ENCODE measurements around the gene KRT38. TPM values are rescaled to one million over a fixed set of nuclear protein-coding genes. Genes with fewer than 3 reads are reported as not detected.
A peak's percentile ranks its signal among the peaks of the same experiment; 100 is the strongest.

The KRT38 gene
- total and polyA plus RNA-seq, 4 donors = not detected

DNA sequence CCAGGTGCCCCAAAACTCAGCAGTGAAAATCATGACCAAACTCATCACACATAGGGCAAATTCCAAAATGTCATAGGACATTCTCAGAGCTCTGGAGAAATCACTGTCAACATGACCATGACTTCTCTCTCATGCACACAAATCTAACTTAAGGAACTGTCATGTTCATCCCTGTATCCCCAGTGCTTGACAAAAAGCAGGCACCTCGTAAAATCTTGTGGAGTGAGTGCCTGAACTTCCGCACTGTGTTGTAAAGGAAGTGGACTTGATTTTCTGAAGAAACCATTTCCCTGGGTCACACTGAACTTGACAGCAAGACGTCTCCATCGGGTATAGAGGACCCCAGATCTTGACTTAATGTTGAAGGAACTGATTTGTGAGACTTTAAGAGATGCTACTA is 19.2 kb downstream of the KRT38 start:
- no peak for ATAC-seq (ENCODE audit: low FRiP score)
- no peak for DNase-seq
- Histone ChIP-seq H3K4me1 (ENCODE audit: control insufficient read depth in 1 of 2, insufficient read depth in 2 of 2, low read length in 2 of 2) (no peaks in the 10 kb centered on the region), H3K36me3 (ENCODE audit: control insufficient read depth in 1 of 2, insufficient read depth in 2 of 2, low read length in 1 of 2) (no peaks in the 10 kb centered on the region), H3K27me3 (ENCODE audit: control insufficient read depth in 1 of 2, insufficient read depth in 2 of 2, low read length in 1 of 2) (no peaks in the 10 kb centered on the region), H3K9me3 (ENCODE audit: control insufficient read depth, low read length) (no peaks in the 10 kb centered on the region), H3K4me3 (ENCODE audit: low read length in 2 of 2) (no peak overlapping the region), H3K27ac (ENCODE audit: low read depth in 1 of 2, low read length in 2 of 2) (no peak overlapping the region)
- WGBS, 2 donors = 71 to 77% methylated on average over 4 of the region's 4 CpGs
- intact Hi-C loops (cut with DNase I) = no loop called here

DNA sequence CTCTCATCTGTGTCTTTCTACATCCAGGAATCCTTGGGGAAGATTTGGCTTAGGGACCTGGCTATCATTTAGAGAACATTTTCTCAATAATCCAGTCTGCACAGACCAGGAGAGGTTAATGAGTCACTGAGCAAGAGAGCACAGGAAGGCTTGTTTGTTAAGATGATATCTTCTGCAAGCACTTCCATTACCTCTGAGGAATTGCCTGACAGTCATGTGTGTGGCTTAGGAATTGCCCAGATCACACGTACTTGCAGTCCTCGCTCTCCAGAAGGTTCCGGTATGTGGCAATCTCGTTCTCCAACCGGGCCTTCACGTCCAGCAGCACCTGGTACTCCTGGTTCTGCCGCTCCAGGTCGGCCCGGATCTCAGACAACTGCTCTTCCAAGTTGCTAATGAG is 19.7 kb downstream of the KRT38 start:
- WGBS, 2 donors = 81 to 84% methylated on average over 9 of the region's 9 CpGs
- no peaks in the 10 kb centered on the region for H3K36me3 ChIP-seq (ENCODE audit: control insufficient read depth in 1 of 2, insufficient read depth in 2 of 2, low read length in 1 of 2)
- H3K4me3 ChIP-seq (ENCODE audit: low read length in 2 of 2) = no peak overlapping the region
- H3K27me3 ChIP-seq (ENCODE audit: control insufficient read depth in 1 of 2, insufficient read depth in 2 of 2, low read length in 1 of 2) = no peaks in the 10 kb centered on the region
- DNase-seq = no peak
- no peak for ATAC-seq (ENCODE audit: low FRiP score)
- intact Hi-C loops (cut with DNase I) = no loop called here
- H3K9me3 ChIP-seq (ENCODE audit: control insufficient read depth, low read length) = no peaks in the 10 kb centered on the region
- H3K4me1 ChIP-seq (ENCODE audit: control insufficient read depth in 1 of 2, insufficient read depth in 2 of 2, low read length in 2 of 2) = no peaks in the 10 kb centered on the region
- H3K27ac ChIP-seq (ENCODE audit: low read depth in 1 of 2, low read length in 2 of 2) = no peak overlapping the region

- ATAC-seq (ENCODE audit: low FRiP score) (no peak), DNase-seq (no peak)
- WGBS, 2 donors = 49 to 54% methylated on average over 4 of the region's 4 CpGs
- no peaks in the 10 kb centered on the region for H3K9me3 ChIP-seq (ENCODE audit: control insufficient read depth, low read length)
- no peak overlapping the region for H3K4me3 ChIP-seq (ENCODE audit: low read length in 2 of 2)
- H3K4me1 ChIP-seq (ENCODE audit: control insufficient read depth in 1 of 2, insufficient read depth in 2 of 2, low read length in 2 of 2) = no peaks in the 10 kb centered on the region
- no peaks in the 10 kb centered on the region for H3K36me3 ChIP-seq (ENCODE audit: control insufficient read depth in 1 of 2, insufficient read depth in 2 of 2, low read length in 1 of 2)
- intact Hi-C loops (cut with DNase I) = no loop called here
- no peaks in the 10 kb centered on the region for H3K27me3 ChIP-seq (ENCODE audit: control insufficient read depth in 1 of 2, insufficient read depth in 2 of 2, low read length in 1 of 2)
- H3K27ac ChIP-seq (ENCODE audit: low read depth in 1 of 2, low read length in 2 of 2) = no peak overlapping the region
Measured at GRCh38 chr17:41420134-41420533, 20.6 kb downstream of the KRT38 start.

GRCh38 chr17:41419716-41420115 is 21.1 kb downstream of the KRT38 start:
- intact Hi-C loops (cut with DNase I) = no loop called here
- Histone ChIP-seq H3K36me3 (ENCODE audit: control insufficient read depth in 1 of 2, insufficient read depth in 2 of 2, low read length in 1 of 2) (no peaks in the 10 kb centered on the region), H3K4me1 (ENCODE audit: control insufficient read depth in 1 of 2, insufficient read depth in 2 of 2, low read length in 2 of 2) (no peaks in the 10 kb centered on the region), H3K27me3 (ENCODE audit: control insufficient read depth in 1 of 2, insufficient read depth in 2 of 2, low read length in 1 of 2) (no peaks in the 10 kb centered on the region), H3K27ac (ENCODE audit: low read depth in 1 of 2, low read length in 2 of 2) (no peak overlapping the region), H3K4me3 (ENCODE audit: low read length in 2 of 2) (no peak overlapping the region), H3K9me3 (ENCODE audit: control insufficient read depth, low read length) (no peaks in the 10 kb centered on the region)
- 87 to 92% methylated on average over 4 of the region's 4 CpGs for WGBS, 2 donors
- ATAC-seq (ENCODE audit: low FRiP score) (no peak), DNase-seq (no peak)

GRCh38 chr17:41418116-41418860 is 22.5 kb downstream of the KRT38 start:
- intact Hi-C loops (cut with DNase I) = no loop called here
- 76 to 80% methylated on average over 7 of the region's 7 CpGs for WGBS, 2 donors
- no peak overlapping the region for H3K27ac ChIP-seq (ENCODE audit: low read depth in 1 of 2, low read length in 2 of 2)

DNA sequence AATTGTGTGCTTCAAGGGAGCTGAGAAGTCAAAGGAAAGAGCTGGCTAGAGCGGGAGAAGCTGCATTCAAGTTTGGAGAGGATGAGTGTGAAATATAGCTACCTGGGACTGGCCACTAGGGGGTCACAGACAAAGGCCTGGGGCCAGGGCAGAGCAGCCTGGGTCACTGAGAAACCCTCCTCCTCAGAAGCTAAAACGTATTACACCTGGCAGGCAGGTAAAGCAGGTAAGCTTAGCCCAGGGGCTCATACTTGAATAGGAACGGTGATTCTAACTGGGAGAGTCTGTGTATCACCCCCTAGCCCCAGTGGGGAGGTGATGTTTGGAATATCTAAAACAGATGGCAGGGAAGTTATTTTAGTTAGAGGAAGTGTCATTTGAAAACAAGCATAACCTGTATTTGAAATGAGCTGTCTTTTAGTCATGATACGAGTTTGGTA is 23.2 kb downstream of the KRT38 start:
- ATAC-seq (ENCODE audit: low FRiP score) = no peak
- Histone ChIP-seq H3K36me3 (ENCODE audit: control insufficient read depth in 1 of 2, insufficient read depth in 2 of 2, low read length in 1 of 2) (no peaks in the 10 kb centered on the region), H3K9me3 (ENCODE audit: control insufficient read depth, low read length) (no peaks in the 10 kb centered on the region), H3K27me3 (ENCODE audit: control insufficient read depth in 1 of 2, insufficient read depth in 2 of 2, low read length in 1 of 2) (no peaks in the 10 kb centered on the region), H3K4me3 (ENCODE audit: low read length in 2 of 2) (no peak overlapping the region), H3K27ac (ENCODE audit: low read depth in 1 of 2, low read length in 2 of 2) (no peak overlapping the region), H3K4me1 (ENCODE audit: control insufficient read depth in 1 of 2, insufficient read depth in 2 of 2, low read length in 2 of 2) (no peaks in the 10 kb centered on the region)
- no peak for DNase-seq
- intact Hi-C loops (cut with DNase I) = no loop called here
- 43 to 44% methylated on average over 4 of the region's 4 CpGs for WGBS, 2 donors

More at GRCh38 chr17:41418116-41418860, 22.5 kb downstream of the KRT38 start:
- Histone ChIP-seq H3K36me3 (ENCODE audit: control insufficient read depth in 1 of 2, insufficient read depth in 2 of 2, low read length in 1 of 2) (no peaks in the 10 kb centered on the region), H3K27me3 (ENCODE audit: control insufficient read depth in 1 of 2, insufficient read depth in 2 of 2, low read length in 1 of 2) (no peaks in the 10 kb centered on the region), H3K9me3 (ENCODE audit: control insufficient read depth, low read length) (no peaks in the 10 kb centered on the region), H3K4me1 (ENCODE audit: control insufficient read depth in 1 of 2, insufficient read depth in 2 of 2, low read length in 2 of 2) (no peaks in the 10 kb centered on the region), H3K4me3 (ENCODE audit: low read length in 2 of 2) (no peak overlapping the region)
- DNase-seq (no peak), ATAC-seq (ENCODE audit: low FRiP score) (no peak)

DNA sequence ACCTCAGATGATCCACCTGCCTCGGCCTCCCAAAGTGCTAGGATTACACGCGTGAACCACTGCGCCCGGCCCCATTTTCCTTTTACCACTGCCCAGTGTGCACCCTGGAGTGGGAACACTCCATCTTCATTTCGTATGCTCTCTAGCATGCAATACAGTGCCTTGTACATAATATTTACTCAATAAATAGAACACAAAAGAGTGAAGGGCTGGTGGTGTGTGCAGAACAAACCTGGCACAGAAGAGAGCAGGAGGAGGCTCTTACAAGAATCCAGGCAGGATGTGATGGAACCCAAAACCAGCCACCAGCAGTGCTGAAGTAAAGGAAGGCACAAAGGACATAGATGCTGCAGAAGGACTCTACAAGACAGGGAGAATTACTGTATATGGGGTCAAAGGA is 23.7 kb downstream of the KRT38 start:
- WGBS, 2 donors = 89 to 93% methylated on average over 6 of the region's 6 CpGs
- ATAC-seq (ENCODE audit: low FRiP score) (no peak), DNase-seq (no peak)
- no peaks in the 10 kb centered on the region for H3K9me3 ChIP-seq (ENCODE audit: control insufficient read depth, low read length)
- no peak overlapping the region for H3K27ac ChIP-seq (ENCODE audit: low read depth in 1 of 2, low read length in 2 of 2)
- H3K4me3 ChIP-seq (ENCODE audit: low read length in 2 of 2) = no peak overlapping the region
- intact Hi-C loops (cut with DNase I) = no loop called here
- H3K36me3 ChIP-seq (ENCODE audit: control insufficient read depth in 1 of 2, insufficient read depth in 2 of 2, low read length in 1 of 2) = no peaks in the 10 kb centered on the region
- H3K27me3 ChIP-seq (ENCODE audit: control insufficient read depth in 1 of 2, insufficient read depth in 2 of 2, low read length in 1 of 2) = no peaks in the 10 kb centered on the region
- no peaks in the 10 kb centered on the region for H3K4me1 ChIP-seq (ENCODE audit: control insufficient read depth in 1 of 2, insufficient read depth in 2 of 2, low read length in 2 of 2)

DNA sequence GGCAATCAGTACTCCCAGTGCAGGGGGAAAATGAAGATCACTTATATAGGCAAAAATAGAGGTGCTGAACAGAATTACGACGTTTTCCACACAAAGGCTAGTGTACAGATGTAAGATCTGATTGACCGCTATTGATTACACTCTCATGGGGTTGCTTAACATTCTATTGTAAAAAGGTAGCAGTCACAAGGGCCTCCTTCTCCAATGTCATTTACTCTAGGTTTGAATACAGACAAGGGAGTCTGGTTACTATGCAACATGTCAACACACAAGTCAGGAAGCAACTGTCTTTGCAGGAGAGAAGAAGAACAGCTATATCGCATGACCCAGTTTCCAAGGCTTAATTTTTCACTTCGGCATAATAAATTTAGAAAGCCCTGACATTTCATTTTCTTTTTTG is 24.3 kb downstream of the KRT38 start:
- no peak overlapping the region for H3K27ac ChIP-seq (ENCODE audit: low read depth in 1 of 2, low read length in 2 of 2)

GRCh38 chr17:41415833-41416335 is 24.9 kb downstream of the KRT38 start:
- H3K27ac ChIP-seq (ENCODE audit: low read depth in 1 of 2, low read length in 2 of 2) = no peak overlapping the region
- H3K36me3 ChIP-seq (ENCODE audit: control insufficient read depth in 1 of 2, insufficient read depth in 2 of 2, low read length in 1 of 2) = no peaks in the 10 kb centered on the region
- no peaks in the 10 kb centered on the region for H3K4me1 ChIP-seq (ENCODE audit: control insufficient read depth in 1 of 2, insufficient read depth in 2 of 2, low read length in 2 of 2)
- H3K4me3 ChIP-seq (ENCODE audit: low read length in 2 of 2) = no peak overlapping the region
- ATAC-seq (ENCODE audit: low FRiP score) (peak; percentile 45), DNase-seq (no peak)
- H3K27me3 ChIP-seq (ENCODE audit: control insufficient read depth in 1 of 2, insufficient read depth in 2 of 2, low read length in 1 of 2) = no peaks in the 10 kb centered on the region
- intact Hi-C loops (cut with DNase I) = no loop called here
- 52 to 57% methylated on average over 3 of the region's 3 CpGs for WGBS, 2 donors
- no peaks in the 10 kb centered on the region for H3K9me3 ChIP-seq (ENCODE audit: control insufficient read depth, low read length)

More for the DNA sequence above, 24.3 kb downstream of the KRT38 start:
- ATAC-seq (ENCODE audit: low FRiP score) (no peak), DNase-seq (no peak)
- Histone ChIP-seq H3K36me3 (ENCODE audit: control insufficient read depth in 1 of 2, insufficient read depth in 2 of 2, low read length in 1 of 2) (no peaks in the 10 kb centered on the region), H3K4me1 (ENCODE audit: control insufficient read depth in 1 of 2, insufficient read depth in 2 of 2, low read length in 2 of 2) (no peaks in the 10 kb centered on the region), H3K9me3 (ENCODE audit: control insufficient read depth, low read length) (no peaks in the 10 kb centered on the region), H3K27me3 (ENCODE audit: control insufficient read depth in 1 of 2, insufficient read depth in 2 of 2, low read length in 1 of 2) (no peaks in the 10 kb centered on the region), H3K4me3 (ENCODE audit: low read length in 2 of 2) (no peak overlapping the region)
- intact Hi-C loops (cut with DNase I) = no loop called here
- WGBS, 2 donors = 79 to 84% methylated on average over 5 of the region's 5 CpGs

All from aorta (tissue), 5 donors.